Measurements from ENCODE around the gene OR6M1. TPM values are rescaled to one million over a fixed set of nuclear protein-coding genes. Genes with fewer than 3 reads are reported as not detected.

The OR6M1 gene, protein sequence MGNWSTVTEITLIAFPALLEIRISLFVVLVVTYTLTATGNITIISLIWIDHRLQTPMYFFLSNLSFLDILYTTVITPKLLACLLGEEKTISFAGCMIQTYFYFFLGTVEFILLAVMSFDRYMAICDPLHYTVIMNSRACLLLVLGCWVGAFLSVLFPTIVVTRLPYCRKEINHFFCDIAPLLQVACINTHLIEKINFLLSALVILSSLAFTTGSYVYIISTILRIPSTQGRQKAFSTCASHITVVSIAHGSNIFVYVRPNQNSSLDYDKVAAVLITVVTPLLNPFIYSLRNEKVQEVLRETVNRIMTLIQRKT
- under 0.01 TPM for total RNA-seq

DNA sequence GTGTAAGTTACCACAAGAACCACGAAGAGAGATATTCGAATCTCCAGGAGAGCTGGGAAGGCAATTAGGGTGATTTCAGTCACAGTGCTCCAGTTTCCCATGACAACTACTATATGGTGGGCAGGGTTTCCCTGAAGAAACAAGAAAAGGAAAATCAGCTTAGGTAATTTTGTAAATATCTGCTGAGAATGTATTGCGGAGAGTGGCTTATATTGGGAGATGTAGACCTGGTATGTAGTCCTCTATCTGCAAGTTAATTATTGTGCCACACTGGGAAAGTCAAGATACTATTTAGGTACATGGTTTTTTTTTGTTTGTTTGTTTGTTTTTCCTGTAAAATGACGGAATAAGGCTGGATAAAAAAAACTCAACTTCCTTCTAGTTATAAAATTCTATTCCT is at the start of gene OR6M1:
TSS of gene OR6M1 (minus strand) at position 101 of the 400 bp plus-strand sequence. CDS start at position 101, 0 bp downstream.
- DNase-seq (ENCODE audit: low read depth in 2 of 3, low spot score in 2 of 3) = no peak

DNA sequence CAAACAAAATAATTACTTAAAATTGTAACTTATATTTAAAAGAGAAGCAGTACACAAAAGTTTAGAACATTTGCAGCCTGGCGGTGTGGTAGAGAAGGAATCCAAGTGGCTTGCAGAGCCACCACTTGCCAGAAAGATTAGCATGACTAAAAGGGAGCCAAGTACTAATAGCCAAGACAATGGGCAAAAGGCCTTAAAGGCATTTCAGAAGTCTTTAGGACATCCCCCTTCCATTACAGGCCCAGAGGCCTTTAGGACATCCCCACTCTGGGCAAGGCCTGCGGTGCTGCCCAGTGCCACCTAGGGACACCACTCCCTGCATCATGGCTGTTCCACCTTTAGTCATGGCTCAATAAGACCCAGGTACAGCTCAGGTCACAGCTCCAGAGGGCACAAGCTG is 46.9 kb upstream of the OR6M1 start:
- no peak for DNase-seq (ENCODE audit: low read depth in 2 of 3, low spot score in 2 of 3)

DNA sequence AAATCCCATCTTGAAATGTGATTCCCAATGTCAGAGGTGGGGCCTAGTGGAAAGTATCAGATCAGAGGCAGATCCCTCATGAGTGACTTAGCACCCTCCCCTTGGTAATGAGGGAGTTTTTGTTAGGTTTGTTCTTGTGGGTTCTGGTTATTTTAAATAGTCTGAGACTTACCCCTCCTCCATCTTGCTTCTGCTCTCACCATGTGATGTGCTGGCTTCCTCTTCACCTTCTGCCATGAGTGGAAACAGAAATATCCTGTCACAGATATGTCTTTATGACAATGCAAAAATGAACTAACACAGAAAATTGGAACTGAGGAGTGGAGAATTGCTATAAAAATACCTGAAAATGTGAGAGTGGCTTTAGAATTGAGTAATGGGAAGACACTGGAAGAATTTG is 46.2 kb upstream of the OR6M1 start:
- peak in 1 of 3 donors; percentile 64 for DNase-seq (ENCODE audit: low read depth in 2 of 3, low spot score in 2 of 3)

DNA sequence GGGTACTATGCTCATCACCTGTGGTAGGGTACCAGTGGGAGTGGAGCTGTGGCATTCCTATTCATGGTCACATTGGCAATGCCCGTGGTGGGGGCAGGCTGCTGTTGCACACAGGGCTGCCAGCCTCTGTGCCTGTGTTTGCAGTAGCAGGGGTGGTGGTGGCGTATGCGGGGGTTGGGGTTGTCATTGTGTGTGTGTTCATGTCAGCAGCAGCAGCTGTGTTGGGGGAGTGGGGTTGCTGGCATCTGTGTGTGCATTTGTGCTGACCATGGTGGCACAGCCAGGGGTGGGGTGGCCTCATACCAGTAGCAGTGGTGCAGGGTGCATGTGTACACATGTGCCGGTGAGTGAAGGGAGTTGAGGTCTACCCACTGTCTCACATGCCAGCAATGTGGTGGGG is 45.0 kb upstream of the OR6M1 start:
- no peak for DNase-seq (ENCODE audit: low read depth in 2 of 3, low spot score in 2 of 3)

DNA sequence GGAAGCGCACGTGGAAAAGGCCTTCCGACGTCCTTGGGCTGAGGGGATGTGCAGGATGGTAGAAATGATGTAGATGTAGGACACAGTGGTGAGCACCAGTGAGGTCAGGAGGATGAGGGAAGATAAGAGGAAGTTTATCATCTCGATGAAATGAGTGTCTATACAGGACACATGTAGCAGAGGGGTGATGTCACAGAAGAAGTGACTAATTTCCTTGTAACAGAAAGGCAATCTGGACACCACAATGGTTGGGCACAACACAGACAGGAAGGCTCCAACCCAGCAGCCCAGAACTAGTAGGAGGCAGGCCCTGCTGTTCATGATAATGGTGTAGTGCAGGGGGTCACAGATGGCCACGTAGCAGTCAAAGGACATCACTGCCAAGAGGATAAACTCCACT is 35.0 kb upstream of the OR6M1 start:
- DNase-seq (ENCODE audit: low read depth in 2 of 3, low spot score in 2 of 3) = no peak

DNA sequence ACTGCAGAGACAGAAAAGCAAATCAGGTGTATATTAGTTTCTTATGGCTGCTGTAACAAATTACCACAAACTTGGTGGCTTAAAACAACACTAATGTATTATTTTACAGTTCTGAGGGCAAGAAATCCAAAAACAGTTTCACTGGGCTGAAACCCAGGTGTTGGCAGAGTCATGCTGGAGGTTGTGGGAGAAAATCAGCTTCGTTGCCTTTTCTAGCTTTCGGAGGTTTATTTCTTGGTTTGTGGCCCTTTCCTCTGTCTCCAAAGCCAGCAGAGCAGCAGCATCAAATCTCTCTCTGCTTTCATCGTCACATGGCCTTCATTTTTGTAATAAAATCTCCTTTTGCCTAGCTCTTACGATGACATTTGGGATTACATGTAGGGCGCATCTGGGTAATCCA is 33.0 kb upstream of the OR6M1 start:
- no peak for DNase-seq (ENCODE audit: low read depth in 2 of 3, low spot score in 2 of 3)

DNA sequence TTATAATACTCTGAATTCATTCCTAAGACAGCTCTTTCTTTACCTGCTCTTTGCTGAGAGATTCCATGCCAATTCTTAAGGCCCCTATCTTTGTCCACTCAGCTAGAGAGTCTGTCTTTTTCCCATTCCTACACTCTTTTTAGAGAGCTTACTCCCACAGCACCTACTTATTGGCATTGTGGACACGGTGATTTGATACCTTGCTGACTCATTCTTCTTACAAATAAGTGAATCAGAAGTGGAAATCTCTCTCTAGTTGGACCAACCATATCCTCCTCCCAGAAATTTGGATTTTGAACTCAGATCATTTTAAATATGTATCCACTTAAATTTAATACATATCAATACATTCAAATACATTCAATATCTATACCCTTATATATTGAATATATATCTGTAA is 32.5 kb upstream of the OR6M1 start:
- no peak for DNase-seq (ENCODE audit: low read depth in 2 of 3, low spot score in 2 of 3)

DNA sequence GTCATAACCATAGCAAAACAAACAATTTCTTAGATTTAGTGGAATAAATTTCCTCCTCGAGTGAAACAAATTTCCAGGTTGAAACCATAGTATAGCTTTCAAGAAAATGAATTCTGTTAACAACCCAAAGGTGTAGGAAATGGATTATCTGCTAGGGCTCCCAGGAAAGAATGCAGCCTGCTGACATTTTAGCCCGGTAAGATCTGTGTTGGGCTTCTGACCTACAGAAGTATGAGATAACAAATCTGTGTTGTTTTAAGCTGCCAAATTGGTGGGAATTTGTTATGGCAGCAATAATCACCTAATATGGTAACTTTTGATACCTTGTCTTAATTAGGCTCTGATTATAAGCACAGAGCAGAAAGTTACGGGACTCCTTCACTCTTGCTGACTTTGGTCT is 32.0 kb upstream of the OR6M1 start:
- no peak for DNase-seq (ENCODE audit: low read depth in 2 of 3, low spot score in 2 of 3)

DNA sequence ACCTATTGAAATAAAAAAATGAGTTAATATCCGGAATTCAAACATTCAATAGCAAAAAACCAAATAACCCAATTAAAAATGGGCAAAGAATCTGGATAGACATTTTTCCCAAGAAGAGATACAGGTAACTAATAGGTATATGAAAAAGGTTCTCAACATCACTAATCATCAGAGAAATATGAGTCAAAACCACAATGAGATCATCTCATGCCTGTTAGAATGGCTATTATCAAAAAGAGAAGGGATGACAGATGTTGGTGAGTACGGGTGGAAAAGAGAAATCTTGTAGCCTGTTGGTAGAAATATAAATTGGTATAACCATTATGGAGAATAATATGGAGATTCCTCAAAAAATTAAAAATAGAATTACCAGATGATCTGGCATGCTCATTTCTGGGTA is 26.9 kb upstream of the OR6M1 start:
- no peak for DNase-seq (ENCODE audit: low read depth in 2 of 3, low spot score in 2 of 3)

DNA sequence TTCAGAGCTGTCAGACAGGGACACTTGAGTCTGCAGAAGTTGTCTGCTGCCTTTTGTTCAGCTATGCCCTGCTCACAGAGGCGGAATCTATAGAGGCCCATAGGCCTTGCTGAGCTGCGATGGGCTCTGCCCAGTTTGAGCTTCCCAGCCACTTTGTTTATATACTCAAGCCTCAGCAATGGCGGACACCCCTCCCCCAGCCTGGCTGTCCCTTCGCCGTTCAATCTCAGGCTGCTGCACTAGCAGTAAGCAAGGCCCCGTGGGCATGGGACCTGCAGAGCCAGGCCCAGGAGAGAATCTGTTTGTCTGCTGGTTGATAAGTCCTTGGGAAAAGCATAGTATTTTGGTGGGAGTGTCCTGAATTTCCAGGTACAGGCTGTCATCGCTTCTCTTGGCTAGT is 23.6 kb upstream of the OR6M1 start:
- DNase-seq (ENCODE audit: low read depth in 2 of 3, low spot score in 2 of 3) = no peak

DNA sequence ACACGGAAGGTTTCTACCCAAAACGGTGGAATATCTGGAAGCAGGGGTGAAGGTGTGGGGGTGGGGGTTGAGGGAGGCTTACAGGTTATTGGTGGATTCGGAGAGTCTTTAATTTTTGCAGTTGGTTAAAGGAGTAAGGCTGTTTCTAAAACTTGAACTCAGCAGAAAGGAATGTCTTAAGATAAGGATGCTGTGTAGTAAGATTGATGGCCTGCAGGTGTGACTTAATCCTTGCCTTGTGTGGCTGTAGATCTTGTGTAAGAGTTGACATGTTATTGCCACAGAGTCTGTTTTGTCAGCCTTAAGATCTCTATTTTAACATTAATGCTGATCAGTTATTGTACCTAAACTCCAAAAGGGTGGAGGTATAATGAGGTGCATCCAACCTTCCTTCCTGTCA is 16.4 kb upstream of the OR6M1 start:
- DNase-seq (ENCODE audit: low read depth in 2 of 3, low spot score in 2 of 3) = no peak

DNA sequence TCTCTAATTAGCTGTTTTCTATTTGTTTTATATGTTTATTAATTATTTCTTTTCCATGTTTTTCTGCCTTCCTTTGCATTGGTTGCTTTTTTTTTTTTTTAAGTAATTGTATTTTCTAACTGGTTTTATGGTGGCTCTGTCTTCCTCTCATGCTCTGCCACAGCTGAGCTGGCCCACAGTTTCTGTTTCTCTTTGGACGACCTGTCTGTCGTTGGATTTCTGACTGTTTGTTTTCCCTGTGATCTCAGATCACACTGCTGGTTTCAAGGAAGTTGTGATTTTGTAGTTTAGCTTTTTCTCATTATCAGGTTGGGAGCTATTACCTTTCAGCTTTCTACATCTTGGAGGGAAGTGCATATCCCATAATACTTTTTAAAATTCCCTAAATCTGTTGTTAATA is 15.9 kb upstream of the OR6M1 start:
- peak in 1 of 3 donors; percentile 63 for DNase-seq (ENCODE audit: low read depth in 2 of 3, low spot score in 2 of 3)

DNA sequence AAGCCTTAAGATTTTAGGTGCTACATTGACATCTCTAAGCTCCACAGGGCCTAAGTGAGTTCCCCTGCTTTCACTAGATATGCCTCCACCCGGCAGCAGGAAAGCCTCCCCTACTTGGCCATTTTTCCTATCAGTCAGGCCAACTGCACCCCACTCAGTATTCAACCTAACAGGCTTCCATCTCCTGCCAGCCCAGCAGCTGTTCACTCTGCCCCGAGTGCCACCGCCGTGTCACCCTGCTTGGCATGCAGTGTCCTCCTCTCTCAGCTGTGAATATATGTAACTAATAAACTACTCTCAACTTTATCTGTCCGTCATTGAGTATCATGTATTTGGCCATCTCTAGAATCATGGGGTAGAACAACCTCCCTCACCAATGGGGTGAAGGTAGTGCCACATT is 9.0 kb upstream of the OR6M1 start:
- DNase-seq (ENCODE audit: low read depth in 2 of 3, low spot score in 2 of 3) = no peak

DNA sequence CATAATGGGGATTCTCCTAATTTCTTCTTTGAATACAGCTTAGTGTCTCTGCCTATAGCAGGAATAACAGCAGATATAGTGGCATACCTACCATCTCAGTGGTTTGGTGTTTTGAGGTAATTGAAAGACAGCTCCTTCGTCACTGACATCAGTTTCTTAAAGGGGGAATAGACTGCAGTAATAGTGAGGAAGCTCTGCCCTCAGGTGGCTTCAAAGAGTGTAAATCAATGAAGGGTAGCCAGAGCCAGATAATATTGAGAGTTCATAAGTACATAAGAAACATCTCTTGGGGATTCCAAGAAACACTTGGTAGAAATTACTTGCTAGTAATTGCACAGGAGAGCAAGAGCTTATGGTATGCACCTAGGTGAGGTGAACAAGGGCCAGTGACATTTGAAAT is 4.4 kb downstream of the OR6M1 start:
- DNase-seq (ENCODE audit: low read depth in 2 of 3, low spot score in 2 of 3) = no peak

DNA sequence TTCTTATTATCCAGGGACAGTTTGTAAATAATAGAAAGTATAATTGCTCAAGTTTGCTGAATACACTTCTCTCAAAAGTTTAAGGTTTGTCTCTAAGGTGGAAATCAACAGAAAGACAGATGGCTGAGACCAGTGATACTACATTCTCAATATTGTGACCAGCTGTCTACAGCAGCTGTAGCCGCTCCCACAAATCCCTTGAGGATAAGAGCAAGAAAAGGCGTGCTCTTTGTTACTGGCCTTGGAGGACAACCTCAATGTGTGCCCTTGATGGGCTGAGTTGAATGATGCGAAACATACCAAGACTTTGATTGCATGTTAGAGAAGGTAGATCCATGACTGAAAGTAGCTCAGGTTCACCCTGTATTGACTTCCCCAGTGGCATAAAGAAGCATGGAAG is 6.1 kb downstream of the OR6M1 start:
- DNase-seq (ENCODE audit: low read depth in 2 of 3, low spot score in 2 of 3) = no peak

DNA sequence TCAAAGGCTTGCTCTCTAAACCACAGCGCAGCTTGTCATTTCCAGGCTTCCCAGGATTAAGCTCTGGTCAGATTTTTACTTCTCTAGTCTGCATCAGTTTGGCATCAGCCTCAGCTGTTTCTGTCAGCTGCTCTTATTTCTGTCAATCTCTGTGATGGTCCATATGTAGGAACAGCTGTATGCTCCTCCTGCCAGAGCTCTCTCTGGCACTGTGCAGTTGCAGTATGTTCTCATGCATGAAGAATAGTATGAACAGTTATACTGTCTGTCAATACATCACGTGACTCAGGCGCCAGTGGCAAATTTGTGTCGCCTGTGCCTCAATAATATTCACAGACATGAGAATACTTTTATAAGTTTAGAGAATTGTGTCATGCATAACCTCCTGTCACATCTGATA is 6.7 kb downstream of the OR6M1 start:
- DNase-seq (ENCODE audit: low read depth in 2 of 3, low spot score in 2 of 3) = no peak

DNA sequence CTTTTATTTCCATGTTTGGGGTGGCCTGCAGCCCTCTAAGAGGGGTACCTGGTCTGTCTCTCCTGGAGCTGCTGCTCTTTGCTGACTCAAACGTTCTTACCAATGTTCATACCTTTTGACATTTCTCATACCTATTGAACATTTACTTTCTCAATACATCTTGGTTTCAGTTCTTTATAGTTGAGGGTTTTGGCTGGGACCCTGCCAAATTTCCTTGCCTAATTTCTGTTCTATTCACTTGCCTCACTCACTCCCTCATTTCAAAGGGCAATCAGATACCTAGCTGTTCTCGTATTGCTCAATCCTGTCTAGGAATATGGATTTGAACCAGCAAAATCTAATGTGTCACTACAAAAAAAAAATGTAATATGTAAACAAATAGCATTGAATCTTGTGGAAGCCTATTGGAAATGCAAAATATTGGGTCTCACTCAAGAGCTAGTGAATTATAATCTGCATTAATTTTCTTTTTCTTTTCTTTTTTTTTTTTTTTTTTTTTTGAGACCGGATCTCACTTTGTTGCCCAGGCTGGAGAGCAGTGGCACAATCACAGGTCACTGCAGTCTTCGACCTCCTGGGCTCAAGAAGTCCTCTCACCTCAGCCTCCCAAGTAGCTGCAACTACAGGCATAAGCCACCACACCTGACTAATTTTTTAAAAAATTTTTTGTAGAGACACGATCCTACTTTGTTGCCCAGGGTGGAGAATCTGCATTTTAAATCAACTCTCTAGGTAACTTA is 7.5 kb downstream of the OR6M1 start:
- no peak for DNase-seq (ENCODE audit: low read depth in 2 of 3, low spot score in 2 of 3)

DNA sequence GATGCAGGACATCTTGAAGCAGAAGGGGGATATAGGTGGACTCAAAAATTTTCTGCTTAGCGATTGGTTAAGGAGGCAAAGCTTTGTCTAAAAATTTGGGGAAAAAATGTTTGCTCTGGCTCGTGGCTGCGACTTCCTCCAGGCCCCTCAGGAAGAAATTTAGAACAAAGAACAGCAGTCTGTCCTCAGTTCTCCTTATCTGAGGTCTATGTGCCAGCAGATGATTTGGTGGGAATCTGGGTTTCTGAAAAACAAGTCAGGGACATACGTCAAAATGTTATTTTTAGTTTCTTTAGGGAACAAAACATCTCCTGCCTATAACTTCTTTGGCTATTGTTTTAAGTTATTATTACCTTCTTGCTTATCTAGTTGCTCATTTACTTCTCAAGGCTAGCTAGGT is 8.1 kb downstream of the OR6M1 start:
- DNase-seq (ENCODE audit: low read depth in 2 of 3, low spot score in 2 of 3) = no peak

DNA sequence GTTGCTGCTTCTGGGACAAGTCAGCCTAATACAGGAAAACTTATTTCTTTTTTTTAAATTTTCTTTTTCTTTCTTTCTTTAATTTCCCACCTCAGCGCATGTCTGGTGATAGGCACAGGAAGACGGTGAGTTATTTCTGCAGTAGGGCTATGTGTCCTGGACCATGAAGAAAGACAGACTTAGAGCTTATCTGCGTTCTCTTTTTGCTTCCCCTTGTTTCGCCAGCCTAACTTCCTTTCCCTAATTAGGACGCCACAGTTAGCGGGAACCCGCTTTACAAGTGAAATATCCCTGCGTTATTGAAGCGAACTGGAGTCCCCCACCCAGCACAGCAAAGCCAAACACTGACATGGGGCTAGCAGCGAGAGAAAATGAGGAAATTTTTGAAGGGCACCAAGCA is 8.6 kb downstream of the OR6M1 start:
- no peak for DNase-seq (ENCODE audit: low read depth in 2 of 3, low spot score in 2 of 3)

DNA sequence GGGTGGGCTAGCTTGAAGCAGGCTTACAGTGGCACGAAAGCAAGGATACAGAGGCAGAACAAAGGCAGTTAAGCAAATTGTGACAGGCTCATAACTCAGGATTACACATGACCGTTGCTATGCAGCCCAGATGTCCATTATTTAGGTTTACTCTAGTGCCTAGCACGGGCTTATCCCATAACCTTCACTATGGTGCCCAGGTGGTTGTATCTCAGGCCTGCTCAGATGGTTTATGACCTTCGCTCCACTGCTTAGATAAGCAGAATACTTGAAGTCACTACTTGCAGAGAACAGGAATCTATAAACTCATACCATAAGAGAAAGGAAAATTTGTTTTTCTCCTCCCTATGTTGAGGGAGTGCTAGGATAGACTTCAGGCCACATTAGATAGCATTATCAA is 9.0 kb downstream of the OR6M1 start:
- DNase-seq (ENCODE audit: low read depth in 2 of 3, low spot score in 2 of 3) = no peak

DNA sequence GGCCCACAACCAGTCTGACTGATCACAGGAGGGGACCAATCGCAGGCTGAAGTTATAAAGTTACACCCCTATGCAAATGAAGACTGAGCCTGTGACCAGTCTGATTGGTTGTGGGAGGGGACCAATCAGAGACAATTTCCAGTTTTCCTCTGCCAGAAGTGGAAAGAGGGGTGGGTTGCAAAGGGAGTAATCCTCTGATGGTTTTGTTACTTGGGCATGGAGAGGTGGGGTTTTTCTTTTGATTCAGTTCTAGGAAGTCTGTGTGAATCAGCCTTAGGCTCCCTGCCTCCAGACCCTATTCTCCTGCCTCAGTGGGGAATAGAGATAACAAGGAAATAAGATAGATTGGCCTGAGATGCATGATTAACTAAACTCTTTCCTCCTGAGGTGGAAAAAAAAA is 9.9 kb downstream of the OR6M1 start:
- no peak for DNase-seq (ENCODE audit: low read depth in 2 of 3, low spot score in 2 of 3)

DNA sequence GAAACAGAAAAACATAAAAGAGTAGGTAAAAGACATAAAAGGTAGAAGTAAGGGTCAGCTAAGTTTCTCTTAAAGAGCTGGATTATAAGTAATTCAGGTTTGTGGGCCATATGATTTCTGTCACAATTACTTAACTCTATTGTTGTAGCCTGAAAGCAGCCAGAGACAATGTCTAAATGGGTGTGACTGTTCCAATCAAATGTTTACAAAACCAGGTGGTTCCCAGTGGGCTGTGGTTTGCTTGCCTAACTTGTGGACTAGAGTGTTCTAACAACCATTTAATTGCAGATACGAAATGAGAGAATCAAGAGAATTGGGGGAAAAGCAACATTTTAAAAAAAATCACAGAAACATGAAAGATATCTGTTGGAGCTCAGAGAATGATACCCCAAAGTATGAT is 22.6 kb downstream of the OR6M1 start:
- DNase-seq (ENCODE audit: low read depth in 2 of 3, low spot score in 2 of 3) = no peak

DNA sequence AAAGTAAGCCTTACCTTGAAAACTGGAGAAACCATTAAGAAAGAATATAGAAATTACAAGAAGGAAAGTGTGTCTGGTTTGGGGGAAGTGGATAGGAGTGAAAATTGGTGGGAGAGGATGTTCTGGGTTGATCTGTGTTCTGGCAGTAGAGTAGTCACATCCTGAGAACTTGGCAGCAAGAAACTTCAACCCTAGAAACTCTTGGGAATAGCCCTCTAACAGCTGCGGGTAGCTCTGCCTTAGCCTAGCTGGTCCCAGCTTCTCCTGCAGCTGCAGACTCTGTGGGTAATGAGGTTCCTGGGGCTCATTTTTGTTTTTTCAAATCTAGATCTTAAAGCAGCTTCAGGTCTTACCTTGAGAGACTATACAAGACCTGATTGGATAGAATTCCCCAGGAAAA is 27.6 kb downstream of the OR6M1 start:
- DNase-seq (ENCODE audit: low read depth in 2 of 3, low spot score in 2 of 3) = no peak

Data from hematopoietic multipotent progenitor cell (in vitro differentiated cells).